ENCODE results near the gene CKAP5. TPM values are rescaled to one million over a fixed set of nuclear protein-coding genes. Genes with fewer than 3 reads are reported as not detected.

Gene CKAP5
- total RNA-seq, 1 donor from 2014 or later, result 151 TPM

DNA sequence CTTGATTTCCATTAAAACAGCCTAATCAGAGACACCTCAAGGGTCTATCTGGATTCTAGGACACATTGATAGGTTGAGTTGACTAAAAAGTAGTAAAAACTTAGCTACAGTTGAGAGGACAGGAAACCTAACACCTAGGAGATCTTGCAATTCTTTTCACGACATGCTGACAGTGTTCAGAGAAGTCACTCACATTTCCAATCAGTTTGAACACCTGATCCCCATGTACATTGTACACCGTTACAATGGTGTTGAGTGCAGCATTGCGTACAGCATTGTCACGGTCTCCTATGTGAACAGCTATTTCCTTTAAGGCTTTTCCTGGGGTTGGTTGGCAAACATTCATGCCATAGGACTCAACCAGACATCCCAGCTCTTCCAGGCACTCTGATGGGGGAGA lies 84.3 kb downstream of the CKAP5 start:
- peaks cover 35% of the 10 kb centered on the region for H3K36me3 Mint-ChIP-seq (ENCODE audit: insufficient read depth)
- no peak for DNase-seq (ENCODE audit: low spot score, unreplicated experiment)
- no peaks in the 10 kb centered on the region for H3K9me3 Mint-ChIP-seq (ENCODE audit: low read depth)
- no peaks in the 10 kb centered on the region for H3K4me1 Mint-ChIP-seq (ENCODE audit: low read depth)
- no peak overlapping the region for H3K4me3 Mint-ChIP-seq (ENCODE audit: low read depth)
- H3K27ac Mint-ChIP-seq, result peak overlapping the region; percentile 16
- TF ChIP-seq, protein P1, sequence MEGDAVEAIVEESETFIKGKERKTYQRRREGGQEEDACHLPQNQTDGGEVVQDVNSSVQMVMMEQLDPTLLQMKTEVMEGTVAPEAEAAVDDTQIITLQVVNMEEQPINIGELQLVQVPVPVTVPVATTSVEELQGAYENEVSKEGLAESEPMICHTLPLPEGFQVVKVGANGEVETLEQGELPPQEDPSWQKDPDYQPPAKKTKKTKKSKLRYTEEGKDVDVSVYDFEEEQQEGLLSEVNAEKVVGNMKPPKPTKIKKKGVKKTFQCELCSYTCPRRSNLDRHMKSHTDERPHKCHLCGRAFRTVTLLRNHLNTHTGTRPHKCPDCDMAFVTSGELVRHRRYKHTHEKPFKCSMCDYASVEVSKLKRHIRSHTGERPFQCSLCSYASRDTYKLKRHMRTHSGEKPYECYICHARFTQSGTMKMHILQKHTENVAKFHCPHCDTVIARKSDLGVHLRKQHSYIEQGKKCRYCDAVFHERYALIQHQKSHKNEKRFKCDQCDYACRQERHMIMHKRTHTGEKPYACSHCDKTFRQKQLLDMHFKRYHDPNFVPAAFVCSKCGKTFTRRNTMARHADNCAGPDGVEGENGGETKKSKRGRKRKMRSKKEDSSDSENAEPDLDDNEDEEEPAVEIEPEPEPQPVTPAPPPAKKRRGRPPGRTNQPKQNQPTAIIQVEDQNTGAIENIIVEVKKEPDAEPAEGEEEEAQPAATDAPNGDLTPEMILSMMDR (IDR thresholded peaks at IDR 0.05; ENCODE audit: unreplicated experiment), result no peak
- H3K27me3 Mint-ChIP-seq, result no peaks in the 10 kb centered on the region

DNA sequence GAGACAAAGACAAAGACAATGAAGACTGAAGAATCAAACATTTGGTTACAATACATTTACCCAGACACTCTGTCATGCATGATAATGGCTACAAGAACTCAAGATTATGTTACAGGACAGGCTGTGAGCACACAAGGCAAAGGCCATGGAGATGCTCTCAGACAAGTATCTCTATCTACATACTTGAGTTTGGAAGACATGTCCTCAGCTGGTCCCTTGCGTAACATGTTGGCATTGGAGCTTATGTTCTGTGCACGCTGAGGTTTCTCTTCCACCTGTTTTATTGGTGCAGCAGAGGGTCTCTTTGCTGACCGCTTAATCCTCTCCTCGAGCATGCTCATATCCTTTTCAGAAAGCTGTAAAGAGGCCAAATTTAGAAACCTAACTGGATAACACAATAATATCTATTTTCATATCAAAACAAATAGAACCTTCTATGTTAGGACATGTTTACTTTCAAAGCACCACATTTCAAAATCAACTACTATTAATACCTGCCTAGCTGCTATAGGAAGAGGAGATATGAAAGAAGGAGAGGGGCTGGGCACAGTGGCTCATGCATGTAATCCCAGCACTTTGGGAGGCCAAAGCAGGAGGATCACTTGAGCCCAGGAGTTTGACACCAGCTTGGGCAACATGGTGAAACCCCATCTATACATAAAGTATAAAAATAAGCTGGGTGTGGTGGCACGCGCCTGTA lies 85.5 kb downstream of the CKAP5 start:
- peaks cover 41% of the 10 kb centered on the region for H3K36me3 Mint-ChIP-seq (ENCODE audit: insufficient read depth)

DNA sequence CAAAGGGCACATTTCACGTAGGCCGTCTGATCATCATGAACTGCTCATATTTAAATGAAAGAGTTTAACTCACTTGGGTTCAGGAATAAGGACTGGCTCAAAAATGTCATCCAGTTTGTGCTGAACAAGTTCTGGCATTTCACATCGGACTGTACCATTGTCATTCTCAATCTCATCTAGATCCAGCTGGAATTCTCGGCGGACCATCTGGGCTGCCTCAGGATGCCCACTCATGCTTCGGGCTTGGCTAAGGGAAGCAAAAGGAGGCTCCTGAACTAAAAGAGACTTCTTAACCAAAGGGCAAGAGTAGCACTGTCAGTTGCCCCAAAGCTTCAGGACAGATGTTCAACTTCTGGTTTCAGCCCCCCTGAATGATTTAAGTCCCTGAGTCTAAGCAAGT lies 86.9 kb downstream of the CKAP5 start:
- Mint-ChIP-seq H3K36me3 (ENCODE audit: insufficient read depth) (peaks cover 47% of the 10 kb centered on the region), H3K27ac (no peak overlapping the region), H3K27me3 (no peaks in the 10 kb centered on the region), H3K9me3 (ENCODE audit: low read depth) (no peaks in the 10 kb centered on the region), H3K4me1 (ENCODE audit: low read depth) (no peaks in the 10 kb centered on the region), H3K4me3 (ENCODE audit: low read depth) (no peak overlapping the region)
- DNase-seq (ENCODE audit: low spot score, unreplicated experiment), result no peak
- TF ChIP-seq, protein P1 (IDR thresholded peaks at IDR 0.05; ENCODE audit: unreplicated experiment), result no peak

More for the DNA sequence above, 85.5 kb downstream of the CKAP5 start:
- Mint-ChIP-seq H3K4me1 (ENCODE audit: low read depth) (no peaks in the 10 kb centered on the region), H3K9me3 (ENCODE audit: low read depth) (no peaks in the 10 kb centered on the region), H3K27me3 (no peaks in the 10 kb centered on the region), H3K4me3 (ENCODE audit: low read depth) (no peak overlapping the region), H3K27ac (no peak overlapping the region)
- DNase-seq (ENCODE audit: low spot score, unreplicated experiment), result no peak
- TF ChIP-seq, protein P1 (IDR thresholded peaks at IDR 0.05; ENCODE audit: unreplicated experiment), result no peak

DNA sequence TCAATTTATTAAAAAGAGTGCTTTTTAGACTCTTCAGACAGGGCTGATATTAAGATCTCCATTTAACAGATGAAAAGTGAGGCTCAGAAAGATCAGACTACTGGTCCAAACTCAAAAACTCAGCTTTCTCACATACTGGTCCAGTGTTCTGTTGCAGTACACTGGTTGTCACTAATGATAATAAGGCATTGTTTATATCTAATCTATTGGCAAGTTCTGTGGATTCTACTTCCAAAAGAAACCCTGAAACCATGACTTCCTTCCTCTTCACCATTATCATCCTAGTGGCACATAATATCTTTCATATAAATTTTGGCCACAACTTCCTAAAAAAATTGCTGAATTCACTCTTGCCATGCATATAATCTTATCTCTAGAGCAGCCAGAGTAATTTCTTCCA lies 90.1 kb downstream of the CKAP5 start:
- H3K4me1 Mint-ChIP-seq (ENCODE audit: low read depth), result no peaks in the 10 kb centered on the region
- TF ChIP-seq, protein P1 (IDR thresholded peaks at IDR 0.05; ENCODE audit: unreplicated experiment), result no peak
- H3K27ac Mint-ChIP-seq, result no peak overlapping the region

DNA sequence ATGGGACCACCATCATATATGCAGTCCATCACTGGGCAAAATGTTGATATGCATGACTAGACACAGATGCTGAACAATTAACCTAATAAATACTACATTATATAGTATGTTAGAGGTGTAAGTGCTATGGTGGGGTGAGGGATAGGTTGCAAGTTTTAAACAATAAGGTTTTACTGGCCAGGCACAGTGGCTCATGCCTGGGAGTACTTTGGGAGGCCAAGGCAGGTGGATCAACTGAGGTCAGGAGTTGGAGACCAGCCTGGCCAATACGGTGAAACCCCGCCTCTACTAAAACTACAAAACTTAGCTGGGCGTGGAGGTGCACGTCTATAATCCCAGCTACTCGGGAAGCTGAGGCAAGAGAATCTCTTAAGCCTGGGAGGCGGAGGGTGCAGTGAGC lies 98.9 kb downstream of the CKAP5 start:
- no peak overlapping the region for H3K4me3 Mint-ChIP-seq (ENCODE audit: low read depth)
- TF ChIP-seq, protein P1 (IDR thresholded peaks at IDR 0.05; ENCODE audit: unreplicated experiment), result no peak
- no peaks in the 10 kb centered on the region for H3K9me3 Mint-ChIP-seq (ENCODE audit: low read depth)
- H3K36me3 Mint-ChIP-seq (ENCODE audit: insufficient read depth), result peaks cover 38% of the 10 kb centered on the region
- H3K27ac Mint-ChIP-seq, result no peak overlapping the region
- no peak for DNase-seq (ENCODE audit: low spot score, unreplicated experiment)
- H3K4me1 Mint-ChIP-seq (ENCODE audit: low read depth), result no peaks in the 10 kb centered on the region
- no peaks in the 10 kb centered on the region for H3K27me3 Mint-ChIP-seq

More for the DNA sequence above, 90.1 kb downstream of the CKAP5 start:
- Mint-ChIP-seq H3K36me3 (ENCODE audit: insufficient read depth) (peaks cover 46% of the 10 kb centered on the region), H3K27me3 (no peaks in the 10 kb centered on the region), H3K4me3 (ENCODE audit: low read depth) (no peak overlapping the region), H3K9me3 (ENCODE audit: low read depth) (no peaks in the 10 kb centered on the region)
- no peak for DNase-seq (ENCODE audit: low spot score, unreplicated experiment)

Data from progenitor cell of endocrine pancreas (in vitro differentiated cells).